A549 (cell line): ENCODE measurements around the gene TLCD4. TPM values are rescaled to one million over a fixed set of nuclear protein-coding genes. Genes with fewer than 3 reads are reported as not detected.
A peak's percentile ranks its signal among the peaks of the same experiment; 100 is the strongest.
"Not testable (repeated sequence)": the region's sequence is repeated elsewhere in the genome, so short reads cannot be mapped to it uniquely, and the experiment has no call there.

Experiments
- ATAC-seq, 2 experiments: fragments of 200-7000 bp in 1 of 2; fragments of >200 bp in 1 of 2; cut with Nextera tagmentation in 1 of 2; cut with Tn5 transposase in 1 of 2; 3 replicates each; pipeline versions ENCODE4 v1.8.0 to v1.9.1; 2018 to 2020; ENCODE audit warnings: mild to moderate bottlenecking in 1 of 2, moderate library complexity in 1 of 2
- CTCF ChIA-PET: fragments of 300-600 bp; sonication (Branson Sonifier 250); formaldehyde crosslinking; extraction: SDS; loops from one replicate; lab custom pipeline; 2021; ENCODE audit warnings: antibody characterized with exemption, inconsistent platforms; lab: Yijun Ruan, JAX
- POLR2A ChIA-PET: fragments of 350-600 bp; formaldehyde crosslinking; extraction: SDS; loops from one replicate; lab custom pipeline; 2021; ENCODE audit warnings: antibody characterized with exemption, inconsistent platforms; lab: Yijun Ruan, JAX
- DNase-seq, 2 experiments: peaks; one replicate each; pipeline versions ENCODE4 v3.0.0 to v3.0.0-alpha.2; 2011 to 2016; ENCODE audit warnings: low read depth in 1 of 2, low spot score in 1 of 2
- FAIRE-seq: peaks from 2 replicates; lab custom pipeline; 2011; peaks lifted over from hg19 to GRCh38; lab: Jason Lieb, UNC
- H3K27ac ChIP-seq, 2 experiments: fragments of >200 bp; sonication (Bioruptor Twin); formaldehyde crosslinking; 3 replicates each; pipeline ENCODE4 v1.5.1; 2016 to 2017
- H3K4me1 ChIP-seq: fragments of >200 bp; sonication (Bioruptor Twin); formaldehyde crosslinking; 3 replicates; pipeline ENCODE4 v1.6.1; 2016
- H3K4me2 ChIP-seq: fragments of >200 bp; sonication (Bioruptor Twin); formaldehyde crosslinking; 3 replicates; pipeline ENCODE4 v1.6.1; 2016
- H3K4me3 ChIP-seq: fragments of >200 bp; sonication (Bioruptor Twin); formaldehyde crosslinking; 3 replicates; pipeline ENCODE4 v1.5.1; 2016
- H3K9me3 ChIP-seq: fragments of >200 bp; sonication (Bioruptor Twin); formaldehyde crosslinking; 3 replicates; pipeline ENCODE4 v1.6.1; 2016
- BHLHE40 ChIP-seq: IDR thresholded peaks from 2 replicates; pipeline ENCODE4 v1.6.1; 2012; ENCODE audit warnings: low read depth, low read length, inconsistent platforms
- CEBPB ChIP-seq, 2 experiments: fragments of >200 bp in 1 of 2; sonication (Bioruptor Twin) in 1 of 2; formaldehyde crosslinking in 1 of 2; IDR thresholded peaks; 2 replicates each; pipeline ENCODE4 v1.6.1; 2012 to 2016
- E2F6 ChIP-seq: IDR thresholded peaks from 2 replicates; pipeline ENCODE4 v1.6.1; 2012; ENCODE audit warnings: low read depth, borderline replicate concordance
- EHMT2 ChIP-seq: fragments of 200-600 bp; sonication (generic); IDR thresholded peaks from 2 replicates; pipeline ENCODE4 v1.6.1; 2016; ENCODE audit warnings: antibody characterized with exemption, low read depth, mild to moderate bottlenecking, moderate library complexity
- ELK1 ChIP-seq: fragments of 150-350 bp; IDR thresholded peaks from 2 replicates; pipeline ENCODE4 v1.6.1; 2014; ENCODE audit warnings: low read depth, mild to moderate bottlenecking, low read length
- EP300 ChIP-seq, 2 experiments: fragments of >200 bp; sonication (Bioruptor Twin); formaldehyde crosslinking; IDR thresholded peaks; 2 replicates in 1 of 2; 3 replicates in 1 of 2; pipeline ENCODE4 v1.6.1; 2016 to 2017
- FOSB ChIP-seq: fragments of 250-450 bp; sonication (Bioruptor Pico); IDR thresholded peaks from 2 replicates; pipeline ENCODE4 v1.5.0; 2020; ENCODE audit warnings: mild to moderate bottlenecking, moderate library complexity
- FOSL2 ChIP-seq, 2 experiments: fragments of 450-650 bp in 1 of 2; fragments of >200 bp in 1 of 2; sonication (Bioruptor Twin) in 1 of 2; formaldehyde crosslinking; IDR thresholded peaks; 2 replicates each; pipeline versions ENCODE4 v1.5.0 to v1.6.1; 2016 to 2020; ENCODE audit warnings: mild to moderate bottlenecking in 1 of 2, moderate library complexity in 1 of 2
- FOXS1 ChIP-seq: fragments of 250-450 bp; sonication (Bioruptor Pico); IDR thresholded peaks from 2 replicates; pipeline ENCODE4 v1.5.0; 2020; ENCODE audit warnings: mild to moderate bottlenecking, moderate library complexity
- GATA3 ChIP-seq: IDR thresholded peaks from 2 replicates; pipeline ENCODE4 v1.6.1; 2012; ENCODE audit warnings: borderline replicate concordance
- HES2 ChIP-seq: fragments of >200 bp; sonication (Bioruptor Twin); formaldehyde crosslinking; IDR thresholded peaks from 2 replicates; pipeline ENCODE4 v1.6.1; 2016
- KDM1A ChIP-seq: fragments of 200-600 bp; sonication (generic); IDR thresholded peaks from 2 replicates; pipeline ENCODE4 v1.6.1; 2016; ENCODE audit warnings: low read depth, mild to moderate bottlenecking
- KDM5A ChIP-seq: fragments of 200-600 bp; sonication (generic); IDR thresholded peaks from 2 replicates; pipeline ENCODE4 v1.6.1; 2016; ENCODE audit warnings: antibody characterized with exemption, mild to moderate bottlenecking
- MAFK ChIP-seq: fragments of 450-650 bp; IDR thresholded peaks from 2 replicates; pipeline ENCODE4 v1.6.1; 2014; ENCODE audit not compliant: partially characterized antibody
- NPAS2 ChIP-seq: fragments of 250-450 bp; sonication (Bioruptor Pico); IDR thresholded peaks from 2 replicates; pipeline ENCODE4 v1.8.0; 2022; ENCODE audit warnings: mild to moderate bottlenecking, moderate library complexity, borderline replicate concordance
- NR3C1 ChIP-seq: fragments of >200 bp; sonication (Bioruptor Twin); formaldehyde crosslinking; IDR thresholded peaks from 3 replicates; pipeline ENCODE4 v1.6.1; 2017
- PBX3 ChIP-seq: IDR thresholded peaks from 2 replicates; pipeline ENCODE4 v1.6.1; 2012
- PHF8 ChIP-seq: fragments of 200-600 bp; sonication (generic); IDR thresholded peaks from 2 replicates; pipeline ENCODE4 v1.6.1; 2016; ENCODE audit warnings: low read depth, mild to moderate bottlenecking, antibody characterized with exemption, moderate library complexity, borderline replicate concordance
- POLR2A ChIP-seq: IDR thresholded peaks from 2 replicates; pipeline ENCODE4 v1.6.1; 2012; ENCODE audit warnings: mild to moderate bottlenecking, low read length
- RCOR1 ChIP-seq: fragments of 150-350 bp; IDR thresholded peaks from 2 replicates; pipeline ENCODE4 v1.6.1; 2014; ENCODE audit warnings: antibody characterized with exemption, low read length, low read depth
- SMC3 ChIP-seq: fragments of >200 bp; sonication (Bioruptor Twin); formaldehyde crosslinking; IDR thresholded peaks from 3 replicates; pipeline ENCODE4 v1.6.1; 2018; ENCODE audit warnings: inconsistent platforms
- TFCP2L1 ChIP-seq: fragments of 250-450 bp; sonication (Bioruptor Pico); IDR thresholded peaks from 2 replicates; pipeline ENCODE4 v1.5.0; 2021; ENCODE audit warnings: mild to moderate bottlenecking
- ZC3H11A ChIP-seq: fragments of 450-650 bp; IDR thresholded peaks from 2 replicates; pipeline ENCODE4 v1.6.1; 2014; ENCODE audit warnings: antibody characterized with exemption, mild to moderate bottlenecking
- ZFP36 ChIP-seq: fragments of 450-650 bp; IDR thresholded peaks from 2 replicates; pipeline ENCODE4 v1.6.1; 2014; ENCODE audit warnings: borderline replicate concordance; ENCODE audit not compliant: partially characterized antibody
- WGBS: methylation state at CpG from one replicate; pipeline ENCODE4 v1.1.6; 2017; ENCODE audit errors: missing lambda C conversion rate; 5-methylcytosine and 5-hydroxymethylcytosine counted together
- polyA plus RNA-seq, 4 experiments: library from polyadenylated mRNA; depleted of rRNA in 3 of 4; stranded (reverse); fragments of >200 nt; fragmentation: RNase III in 1 of 4; extraction: RNeasy Plus Mini Kit Qiagen cat#74134 plus additional on column Dnase treatment in 1 of 4; gene quantifications; 2 replicates in 3 of 4; 3 replicates in 1 of 4; pipeline ENCODE4 v1.2.3, GENCODE V29; 2011 to 2017

Gene TLCD4
- polyA plus RNA-seq, 2 of the 4 experiments (the other 2 are of a cell fraction): 14.2 to 24.1 TPM

GRCh38 chr1:95092891-95093290 lies 24.3 kb upstream of the TLCD4 start:
- FAIRE-seq, ATAC-seq, H3K4me2 ChIP-seq, CTCF ChIA-PET, H3K9me3 ChIP-seq, DNase-seq, H3K4me3 ChIP-seq, POLR2A ChIA-PET: not testable (repeated sequence)
- Histone ChIP-seq H3K27ac (peak overlapping the region; percentile 0 to 17; a peak in 2 of 6 replicates), H3K4me1 (peaks cover 42% of the 10 kb centered on the region)

- POLR2A ChIA-PET: no interaction called here
- no peak for DNase-seq
- Histone ChIP-seq H3K9me3 (no peaks in the 10 kb centered on the region), H3K4me1 (peaks cover 38% of the 10 kb centered on the region), H3K4me2 (no peak overlapping the region), H3K27ac (peak overlapping the region; percentile 0 to 17; a peak in 2 of 6 replicates), H3K4me3 (no peak overlapping the region)
- CTCF ChIA-PET: no interaction called here
- ATAC-seq: no peak
- FAIRE-seq: no peak
- TF ChIP-seq PBX3 (no peak), GATA3 (no peak), NPAS2 (CRISPR knock-in tag) (no peak), PHF8 (no peak), TFCP2L1 (no peak), RCOR1 (no peak), NR3C1 (no peak), BHLHE40 (no peak), FOXS1 (no peak), MAFK (no peak), E2F6 (no peak), POLR2A (no peak), EP300 (IDR thresholded peaks at IDR 0.05) (no peak), FOSL2 (IDR thresholded peaks at IDR 0.05) (no peak), FOSL2 (CRISPR knock-in tag; IDR thresholded peaks at IDR 0.05) (no peak)
- WGBS: 89% methylated on average over 1 of the region's 1 CpG
Measured at GRCh38 chr1:95093296-95093695, 23.9 kb upstream of the TLCD4 start.

- Histone ChIP-seq H3K27ac (peak overlapping the region; percentile 73 to 80), H3K4me2 (no peak overlapping the region), H3K9me3 (no peaks in the 10 kb centered on the region)
- no peak for ATAC-seq
- CTCF ChIA-PET: interaction anchor here (1.7 kb wide), 1 partner anchor 22 kb away, joined by 4 read pairs; the partner anchor contains the start of gene TLCD4
- no peak for DNase-seq
- no peak for TF ChIP-seq GATA3
- no peak for TF ChIP-seq EHMT2
- no peak for TF ChIP-seq KDM1A
- TF ChIP-seq ELK1: no peak
- no peak for TF ChIP-seq ZFP36
- no peak for TF ChIP-seq KDM5A
- TF ChIP-seq, all 56 proteins: peak for 0
- FAIRE-seq: no peak
- POLR2A ChIA-PET: no interaction called here
- peaks cover 25% of the 10 kb centered on the region for H3K4me1 ChIP-seq
- H3K4me3 ChIP-seq: no peak overlapping the region
- 44% methylated on average over 2 of the region's 2 CpGs for WGBS
Measured at GRCh38 chr1:95094923-95095322, 22.2 kb upstream of the TLCD4 start.

- no peak overlapping the region for H3K4me3 ChIP-seq
Measured at GRCh38 chr1:95095833-95096217, 21.3 kb upstream of the TLCD4 start.

More at GRCh38 chr1:95095833-95096217, 21.3 kb upstream of the TLCD4 start:
- ATAC-seq (peak; percentile 39 to 68; a peak in 4 of 6 replicates), DNase-seq (peak in 1 of 2 experiments; percentile 25)
- POLR2A ChIA-PET: no interaction called here
- peaks cover 25% of the 10 kb centered on the region for H3K4me1 ChIP-seq
- no peak for TF ChIP-seq ZC3H11A
- no peak for TF ChIP-seq FOSB (CRISPR knock-in tag)
- TF ChIP-seq HES2: 0 out of 2 replicates have a peak, but pooled peaks have one; percentile 31
- TF ChIP-seq SMC3: no peak
- peak; percentile 18 to 34; a peak in 1 of 4 replicates for TF ChIP-seq CEBPB (IDR thresholded peaks at IDR 0.05)
- TF ChIP-seq, all 56 proteins: peak for 2
- no peaks in the 10 kb centered on the region for H3K9me3 ChIP-seq
- H3K4me2 ChIP-seq: peak overlapping the region; percentile 65
- WGBS: 18% methylated on average over 2 of the region's 2 CpGs
- CTCF ChIA-PET: no interaction called here
- FAIRE-seq: no peak
- peak overlapping the region; percentile 73 to 80 for H3K27ac ChIP-seq
